CD4-positive, alpha-beta T cell (primary cell): ENCODE measurements around the gene DNMT1. TPM values are rescaled to one million over a fixed set of nuclear protein-coding genes. Genes with fewer than 3 reads are reported as not detected.

ENCODE experiments used
- ATAC-seq: fragments of 200-7000 bp; cut with Tn5 transposase; one replicate; pipeline ENCODE4 v1.10.0; 2022; ENCODE audit warnings: mild to moderate bottlenecking; ENCODE audit not compliant: poor library complexity
- CTCF ChIA-PET: fragments of 350-600 bp; sonication (Branson Sonifier 250); formaldehyde crosslinking; loops from one replicate; lab custom pipeline; 2021; ENCODE audit warnings: antibody characterized with exemption, inconsistent platforms; lab: Charles Lee
- POLR2A ChIA-PET: fragments of 350-600 bp; sonication (Branson Sonifier 250); formaldehyde crosslinking; loops from one replicate; lab custom pipeline; 2021; ENCODE audit warnings: antibody characterized with exemption, inconsistent platforms; lab: Charles Lee
- DNase-seq, 14 experiments: peaks; one replicate each; pipeline ENCODE4 v3.0.0-alpha.2; 2013 to 2020; ENCODE audit warnings: mixed read lengths in 2 of 14
- H3K27ac ChIP-seq, 2 donors: one replicate each; pipeline versions ENCODE4 v1.5.1 to v1.7.0; 2013; ENCODE audit warnings: low read length in 2 of 2, low read depth in 1 of 2, mild to moderate bottlenecking in 1 of 2
- H3K27me3 ChIP-seq, 2 experiments: 1 replicate in 1 of 2; 2 replicates in 1 of 2; pipeline versions ENCODE4 v1.6.1 to v1.7.0; 2013; ENCODE audit warnings: low read length in 2 of 2, control low read depth in 1 of 2, mild to moderate bottlenecking in 1 of 2, moderate library complexity in 1 of 2; ENCODE audit not compliant: insufficient read depth in 2 of 2, control insufficient read depth in 1 of 2
- H3K36me3 ChIP-seq: one replicate; pipeline ENCODE4 v1.6.1; 2013; ENCODE audit warnings: low read length, control low read depth; ENCODE audit not compliant: insufficient read depth
- H3K4me1 ChIP-seq: one replicate; pipeline ENCODE4 v1.6.1; 2013; ENCODE audit warnings: low read length, control low read depth; ENCODE audit not compliant: insufficient read depth
- H3K4me3 ChIP-seq: one replicate; pipeline ENCODE4 v1.5.1; 2013; ENCODE audit warnings: mild to moderate bottlenecking, low read length, moderate library complexity
- H3K9me3 ChIP-seq, 2 experiments: 1 replicate in 1 of 2; 2 replicates in 1 of 2; pipeline versions ENCODE4 v1.6.1 to v1.7.0; 2013; ENCODE audit warnings: low read length in 2 of 2, mild to moderate bottlenecking in 2 of 2, control low read depth in 1 of 2, moderate library complexity in 1 of 2; ENCODE audit not compliant: control insufficient read depth in 1 of 2, insufficient read depth in 1 of 2
- H3K27ac Mint-ChIP-seq: one replicate; pipeline ENCODE4 v1.8.0; 2020; ENCODE audit warnings: mixed read lengths
- H3K27me3 Mint-ChIP-seq: one replicate; pipeline ENCODE4 v1.8.0; 2021; ENCODE audit warnings: mixed read lengths
- H3K36me3 Mint-ChIP-seq: one replicate; pipeline ENCODE4 v1.8.0; 2021; ENCODE audit warnings: low read depth, mixed read lengths
- H3K4me1 Mint-ChIP-seq: one replicate; pipeline ENCODE4 v1.8.0; 2021; ENCODE audit warnings: low read depth, mixed read lengths
- H3K4me3 Mint-ChIP-seq: one replicate; pipeline ENCODE4 v1.8.0; 2020; ENCODE audit warnings: mild to moderate bottlenecking, mixed read lengths
- H3K9me3 Mint-ChIP-seq: one replicate; pipeline ENCODE4 v1.8.0; 2020; ENCODE audit warnings: mixed read lengths
- CTCF ChIP-seq: fragments of 200-600 bp; IDR thresholded peaks from one replicate; pipeline ENCODE4 v1.8.0; 2022; ENCODE audit warnings: antibody characterized with exemption, mild to moderate bottlenecking
- intact Hi-C, 2 experiments: fragments of 100-400 bp; cut with DNase I in 1 of 2; cut with micrococcal nuclease in 1 of 2; formaldehyde crosslinking; loops; one replicate each; pipeline versions ENCODE4 v1.15.1 to v1.9.0; 2023 to 2025; cut with DNase I, micrococcal nuclease
- total RNA-seq, 174 experiments: library from RNA in 2 of 174; stranded (reverse) in 2 of 174; gene quantifications; one replicate each; pipeline ENCODE4 v1.2.3 and lab custom pipeline; 2021 to 2026

DNMT1 gene
- total RNA-seq, 2 experiments from 2014 or later = 159 to 160 TPM

- Histone ChIP-seq H3K4me1 (peaks cover 85% of the 10 kb centered on the region), H3K27me3 (no peaks in the 10 kb centered on the region), H3K27ac (peak overlapping the region; percentile 94 to 98), H3K9me3 (no peaks in the 10 kb centered on the region), H3K36me3 (peaks cover 37% of the 10 kb centered on the region), H3K4me3 (peak overlapping the region; percentile 24)
- Mint-ChIP-seq H3K9me3 (no peaks in the 10 kb centered on the region), H3K36me3 (peaks cover 44% of the 10 kb centered on the region), H3K4me1 (peaks cover 53% of the 10 kb centered on the region), H3K27ac (peak overlapping the region; percentile 95), H3K4me3 (peak overlapping the region; percentile 93), H3K27me3 (no peaks in the 10 kb centered on the region)
- intact Hi-C loops = loop anchor here (5.0 to 10.0 kb wide), 3 partner anchors 87 to 299 kb away; partner anchors contain the start of genes CDC37 (in 1 of the 2), DNMT1 (in 1 of the 2) and MRPL4 (in 1 of the 2)
- TF ChIP-seq CTCF = no peak
- POLR2A ChIA-PET = interaction anchor here (0.8 to 6.0 kb wide), 12 partner anchors 9 to 228 kb away, joined by 3 to 80 read pairs (median 4); partner anchors contain the start of genes EIF3G, MRPL4 and RAVER1
- CTCF ChIA-PET = interaction anchor here (1.9 kb wide), 1 partner anchor 9 kb away, joined by 7 read pairs; no protein-coding TSS in a partner anchor
- ATAC-seq (peak; percentile 4), DNase-seq (peak in 8 of 14 experiments; percentile 36 to 84 (median 54))
Measured at GRCh38 chr19:10105509-10106099, 89.1 kb downstream of the DNMT1 start.

- H3K4me3 ChIP-seq = no peak overlapping the region
- H3K4me1 Mint-ChIP-seq = peaks cover 50% of the 10 kb centered on the region
- peak; percentile 79 for ATAC-seq
Measured at GRCh38 chr19:10104665-10105508, 89.9 kb downstream of the DNMT1 start.

More at GRCh38 chr19:10104665-10105508, 89.9 kb downstream of the DNMT1 start:
- Mint-ChIP-seq H3K36me3 (peaks cover 38% of the 10 kb centered on the region), H3K27ac (peak overlapping the region; percentile 95), H3K27me3 (no peaks in the 10 kb centered on the region), H3K9me3 (no peaks in the 10 kb centered on the region), H3K4me3 (peak overlapping the region; percentile 93)
- ChIA-PET POLR2A (interaction anchor here (0.6 to 6.0 kb wide), 9 partner anchors 8 to 301 kb away, joined by 3 to 80 read pairs (median 5); partner anchors contain the start of genes EIF3G, ICAM1, MRPL4 and S1PR2), CTCF (interaction anchor here (0.6 to 2.1 kb wide), 5 partner anchors 8 to 77 kb away, joined by 3 to 7 read pairs (median 5); partner anchors contain the start of gene EIF3G)
- peaks cover 84% of the 10 kb centered on the region for H3K4me1 ChIP-seq
- peak in 13 of 14 experiments; percentile 62 to 98 (median 71) for DNase-seq
- H3K9me3 ChIP-seq = no peaks in the 10 kb centered on the region
- peaks cover 30% of the 10 kb centered on the region for H3K36me3 ChIP-seq
- peak overlapping the region; percentile 94 to 98 for H3K27ac ChIP-seq
- no peaks in the 10 kb centered on the region for H3K27me3 ChIP-seq
- no peak for TF ChIP-seq CTCF
- intact Hi-C loops = loop anchor here (5.0 to 10.0 kb wide), 3 partner anchors 87 to 300 kb away; partner anchors contain the start of genes CDC37 (in 1 of the 2), DNMT1 (in 1 of the 2) and MRPL4 (in 1 of the 2)
